Left forelimb (tissue), 1 donor: ENCODE data around the gene TECR.
"Not testable (repeated sequence)": the region's sequence is repeated elsewhere in the genome, so short reads cannot be mapped to it uniquely, and the experiment has no call there.

ENCODE experiments used
- DNase-seq: peaks from one replicate; pipeline ENCODE4 v3.0.0-alpha.2; 2018; ENCODE audit warnings: low spot score

TECR gene

GRCh38 chr19:14561249-14561648 is 31.9 kb downstream of the TECR start:
- DNase-seq = no peak

- DNase-seq = no peak
Measured at GRCh38 chr19:14561847-14562351, 32.5 kb downstream of the TECR start.

GRCh38 chr19:14562660-14563589 is 33.5 kb downstream of the TECR start:
- DNase-seq = no peak

- DNase-seq = no peak
Measured at GRCh38 chr19:14563590-14563926, 34.2 kb downstream of the TECR start.

GRCh38 chr19:14563989-14564651 is 34.7 kb downstream of the TECR start:
- DNase-seq = no peak

GRCh38 chr19:14564652-14565297 is 35.4 kb downstream of the TECR start:
- not testable (repeated sequence) for DNase-seq

- no peak for DNase-seq
Measured at GRCh38 chr19:14565298-14565679, 35.9 kb downstream of the TECR start.

GRCh38 chr19:14565765-14566711 is 36.6 kb downstream of the TECR start:
- no peak for DNase-seq

- no peak for DNase-seq
Measured at GRCh38 chr19:14566712-14567077, 37.3 kb downstream of the TECR start.

GRCh38 chr19:14567079-14567478 is 37.7 kb downstream of the TECR start:
- no peak for DNase-seq

GRCh38 chr19:14570864-14571527 is 41.6 kb downstream of the TECR start:
- DNase-seq = no peak

GRCh38 chr19:14571695-14572490 is 42.5 kb downstream of the TECR start, which contains the start of gene NDUFB7:
Gene NDUFB7, minus strand, starts transcription at chr19:14572066. Its CDS starts 66 bp downstream, at chr19:14572000.
- peak; percentile 91 for DNase-seq

- DNase-seq = no peak
Measured at GRCh38 chr19:14575428-14575980, 46.1 kb downstream of the TECR start.

- no peak for DNase-seq
Measured at GRCh38 chr19:14576363-14576762, 47.0 kb downstream of the TECR start.

GRCh38 chr19:14577264-14577663 is 47.9 kb downstream of the TECR start:
- DNase-seq = no peak

- DNase-seq = no peak
Measured at GRCh38 chr19:14577885-14578427, 48.6 kb downstream of the TECR start.

- DNase-seq = no peak
Measured at GRCh38 chr19:14580623-14581237, 51.3 kb downstream of the TECR start.

- DNase-seq = no peak
Measured at GRCh38 chr19:14582894-14583340, 53.5 kb downstream of the TECR start, which contains the start of gene CLEC17A. Gene CLEC17A, plus strand, starts transcription at chr19:14583084. Its CDS starts 77 bp downstream, at chr19:14583161.

GRCh38 chr19:14584372-14584771 is 55.0 kb downstream of the TECR start:
- not testable (repeated sequence) for DNase-seq
